Left ventricle myocardium superior (tissue), 1 donor: ENCODE measurements around the gene AOPEP. TPM values are rescaled to one million over a fixed set of nuclear protein-coding genes. Genes with fewer than 3 reads are reported as not detected.

Experiments used
- ATAC-seq: fragments of 200-7000 bp; cut with Tn5 transposase; one replicate; pipeline ENCODE4 v1.9.1; 2020; ENCODE audit warnings: mild to moderate bottlenecking, moderate library complexity
- DNase-seq: peaks from one replicate; pipeline ENCODE4 v3.0.0-alpha.2; 2020
- intact Hi-C: fragments of 100-400 bp; cut with micrococcal nuclease; formaldehyde crosslinking; loops from one replicate; pipeline ENCODE4 v1.11.0; 2022
- total RNA-seq: library from RNA; stranded (reverse); fragmentation: NEBNext Ultra II Directional; extraction: Animal tissue kit (Norgen Biotek cat#: 25700); gene quantifications from one replicate; pipeline ENCODE4 v1.2.1, GENCODE V29; 2021
- donor health status: DM: no; HTN: yes; CAD: no; lungs with severe emphysema.

AOPEP gene
- total RNA-seq, 1 donor from 2014 or later: 161 TPM

DNA sequence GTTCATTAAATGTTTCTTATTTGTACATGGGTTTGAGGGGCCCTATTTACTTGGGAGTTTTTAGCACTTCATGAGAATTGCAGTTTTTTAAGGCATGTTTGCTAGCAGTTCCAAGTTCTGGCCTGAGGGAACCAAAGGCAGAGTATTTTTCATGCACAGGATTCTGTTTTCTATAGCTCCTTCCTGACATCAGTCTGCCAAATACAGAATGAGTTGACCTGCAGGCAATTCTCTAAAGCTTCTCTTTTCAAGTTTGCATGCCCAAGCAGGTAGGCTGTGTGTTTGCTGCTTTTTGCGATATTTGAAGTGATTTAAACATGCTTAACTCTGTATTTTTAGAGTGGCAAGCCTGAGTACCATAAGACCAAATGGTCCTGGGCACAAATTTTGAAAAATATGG is 75.8 kb downstream of the AOPEP start:
- DNase-seq (no peak), ATAC-seq (no peak)
- intact Hi-C loops: loop anchor here (10.0 kb wide), 1 partner anchor 63 kb away; no protein-coding TSS in a partner anchor

DNA sequence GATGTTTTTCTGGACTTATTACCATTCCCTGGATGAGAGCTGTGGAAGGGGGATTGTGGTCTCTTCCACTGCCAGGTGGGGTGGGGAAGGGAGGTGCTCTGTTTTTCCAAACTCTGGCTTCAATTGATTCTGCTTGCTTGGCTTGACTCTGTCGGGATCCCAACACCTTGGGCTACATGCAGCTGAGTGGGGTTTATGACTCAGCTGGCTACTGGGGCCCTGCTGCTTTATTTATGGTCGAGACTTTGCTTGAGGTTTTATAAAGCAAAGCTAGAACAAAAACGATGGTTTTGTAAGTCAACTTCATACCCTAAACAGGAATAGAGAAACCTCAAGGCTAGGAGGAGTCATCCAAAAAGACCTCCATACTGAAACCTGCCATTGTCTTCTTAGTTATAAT is 76.3 kb downstream of the AOPEP start:
- intact Hi-C loops: loop anchor here (10.0 kb wide), 1 partner anchor 62 kb away; no protein-coding TSS in a partner anchor
- no peak for DNase-seq
- no peak for ATAC-seq

DNA sequence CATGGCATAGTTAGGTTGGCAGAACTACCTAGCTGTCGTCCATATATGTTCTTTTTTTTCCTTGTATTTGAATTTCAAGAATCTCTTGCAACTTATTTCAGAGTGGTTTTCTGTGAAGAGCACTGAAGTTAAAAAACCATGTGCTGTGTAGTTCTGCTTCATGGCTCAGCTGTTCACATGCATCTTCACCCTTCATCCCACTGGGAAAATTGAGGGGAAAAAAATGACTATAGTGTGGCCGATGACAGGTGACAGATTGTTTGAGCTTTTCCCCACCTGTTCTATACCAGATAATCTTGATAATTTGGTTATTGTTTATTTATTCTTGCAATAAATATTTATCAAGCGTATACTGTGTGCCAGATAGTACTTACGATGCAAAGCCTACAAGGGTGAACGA is 77.8 kb downstream of the AOPEP start:
- DNase-seq: no peak
- intact Hi-C loops: loop anchor here (10.0 kb wide), 1 partner anchor 60 kb away; no protein-coding TSS in a partner anchor
- no peak for ATAC-seq

DNA sequence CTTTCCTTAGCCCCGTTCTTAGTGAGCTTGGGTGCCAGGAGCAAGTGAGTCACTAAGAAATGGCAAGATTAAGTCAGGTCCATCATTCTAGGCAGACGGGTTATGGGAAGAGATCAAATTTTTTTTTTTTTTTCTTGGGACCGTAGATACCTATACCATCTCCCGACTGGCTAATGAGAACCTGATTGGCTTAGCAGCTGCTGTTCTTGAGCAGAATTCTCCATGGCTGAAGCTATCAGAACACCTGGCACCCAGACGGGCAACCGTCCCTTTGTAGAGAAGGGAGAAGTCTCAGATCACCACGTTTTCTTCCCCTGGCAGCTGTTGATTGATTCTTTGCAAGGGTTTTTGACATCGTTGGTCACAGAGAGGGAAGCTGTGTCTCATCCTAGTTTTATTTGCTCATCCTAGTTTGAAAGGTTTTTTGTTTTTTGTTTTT is 78.6 kb downstream of the AOPEP start:
- no peak for ATAC-seq
- intact Hi-C loops: loop anchor here (10.0 kb wide), 1 partner anchor 60 kb away; no protein-coding TSS in a partner anchor
- no peak for DNase-seq

DNA sequence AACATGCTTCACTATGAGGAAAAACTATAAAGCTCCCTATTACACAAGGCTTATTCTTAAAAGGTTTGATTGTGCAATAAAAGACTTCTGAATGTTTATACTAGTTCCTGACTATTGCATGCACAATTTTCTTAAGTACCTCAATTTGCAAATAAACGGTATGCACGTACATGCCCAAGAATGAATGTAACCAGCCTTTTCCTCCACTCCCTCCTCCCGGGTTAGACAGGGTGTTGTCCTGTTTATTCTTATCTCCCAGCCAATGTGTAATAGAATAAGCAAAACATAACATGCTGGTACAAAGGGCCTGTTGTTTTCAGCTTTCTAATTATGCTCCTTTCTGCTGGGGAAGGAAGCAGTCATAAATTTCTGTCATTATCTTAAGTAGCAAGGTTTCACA is 79.1 kb downstream of the AOPEP start:
- intact Hi-C loops: loop anchor here (10.0 kb wide), 1 partner anchor 59 kb away; no protein-coding TSS in a partner anchor
- no peak for DNase-seq
- ATAC-seq: peak; percentile 38

DNA sequence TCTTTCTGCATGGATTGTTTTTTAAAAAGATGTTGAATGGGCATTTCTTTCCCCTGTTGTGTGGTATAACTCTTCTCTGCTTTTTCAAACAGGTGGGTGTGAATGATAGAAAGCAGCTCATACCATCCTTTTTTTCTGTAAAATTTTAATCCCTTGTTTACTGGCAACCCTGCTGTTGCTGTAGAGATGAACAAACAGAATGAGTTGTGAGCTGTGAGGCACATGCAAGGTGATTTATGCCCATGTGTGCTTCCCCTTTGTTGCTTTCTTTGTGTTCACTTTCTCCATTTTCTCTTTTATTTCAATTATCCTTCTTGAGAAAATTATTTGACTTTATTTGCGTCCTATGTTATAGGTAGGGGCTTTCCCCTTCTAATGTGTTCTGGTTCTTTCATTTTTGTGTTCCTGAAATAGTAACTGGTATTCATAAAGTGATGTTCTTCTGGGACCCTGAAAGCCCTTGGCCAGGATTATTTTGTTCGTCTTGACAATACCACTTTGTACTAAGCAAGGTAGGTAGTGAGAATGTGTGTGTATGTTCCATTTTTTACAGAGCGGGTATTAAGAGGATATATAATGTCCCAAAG is 79.9 kb downstream of the AOPEP start:
- DNase-seq (no peak), ATAC-seq (no peak)
- intact Hi-C loops: loop anchor here (10.0 kb wide), 1 partner anchor 58 kb away; no protein-coding TSS in a partner anchor

DNA sequence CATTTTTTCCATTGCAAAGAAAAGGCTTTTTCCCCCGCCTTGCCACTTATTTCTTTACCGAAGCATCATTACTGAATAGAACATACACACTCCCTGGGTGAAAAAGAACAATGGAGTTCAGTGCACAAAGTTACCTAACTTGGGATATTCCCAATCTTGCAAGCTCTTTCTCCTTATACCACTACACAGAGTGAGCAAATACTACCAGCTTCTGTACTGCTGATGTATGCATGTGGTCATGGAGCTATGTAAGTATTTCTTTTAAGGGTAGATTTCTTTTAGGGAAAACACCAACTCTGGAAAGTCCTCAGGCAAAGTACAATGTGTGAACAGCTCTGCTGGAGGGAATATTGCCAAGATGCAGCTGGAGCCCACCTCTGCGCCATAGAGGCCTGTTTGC is 81.1 kb downstream of the AOPEP start:
- intact Hi-C loops: loop anchor here (10.0 kb wide), 1 partner anchor 57 kb away; no protein-coding TSS in a partner anchor
- ATAC-seq: no peak

DNA sequence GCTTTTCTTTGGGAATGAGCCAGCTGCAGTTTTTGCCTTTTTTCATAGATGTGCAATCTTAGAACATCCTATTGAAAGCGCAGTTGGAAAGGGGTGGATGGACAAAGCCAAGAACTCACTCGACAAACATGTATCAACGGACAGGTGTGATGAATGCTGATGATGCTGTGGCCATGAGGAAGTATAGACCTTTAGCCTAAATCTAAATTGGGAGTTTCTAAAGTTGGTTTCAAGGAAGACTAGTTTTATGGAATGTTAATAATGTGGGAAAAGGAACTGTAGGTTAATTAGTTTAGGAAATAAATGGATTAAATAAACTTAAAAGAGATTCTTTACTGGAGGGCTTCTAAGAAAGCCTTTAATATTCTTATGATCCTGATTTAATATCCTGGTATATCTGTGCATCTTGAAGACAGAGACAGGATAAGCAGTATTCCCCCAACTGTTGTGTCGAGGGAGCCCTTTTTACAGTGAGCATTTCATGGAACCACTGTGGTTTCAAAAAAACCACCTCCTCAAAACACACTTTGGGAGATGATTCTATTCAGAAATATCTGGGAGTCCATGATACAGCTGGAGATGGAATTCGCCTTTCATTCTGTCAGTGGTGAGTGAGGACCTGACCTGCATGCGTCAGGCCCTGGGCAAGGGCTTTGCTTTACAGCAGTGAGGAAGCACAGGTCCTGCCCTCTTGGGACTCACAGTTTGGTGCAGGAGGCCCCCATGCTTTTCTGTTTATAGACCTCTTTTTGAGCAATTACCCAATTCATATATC is 82.6 kb downstream of the AOPEP start:
- ATAC-seq: no peak
- intact Hi-C loops: loop anchor here (10.0 kb wide), 1 partner anchor 56 kb away; no protein-coding TSS in a partner anchor
- no peak for DNase-seq

More for the DNA sequence above, 81.1 kb downstream of the AOPEP start:
- no peak for DNase-seq

DNA sequence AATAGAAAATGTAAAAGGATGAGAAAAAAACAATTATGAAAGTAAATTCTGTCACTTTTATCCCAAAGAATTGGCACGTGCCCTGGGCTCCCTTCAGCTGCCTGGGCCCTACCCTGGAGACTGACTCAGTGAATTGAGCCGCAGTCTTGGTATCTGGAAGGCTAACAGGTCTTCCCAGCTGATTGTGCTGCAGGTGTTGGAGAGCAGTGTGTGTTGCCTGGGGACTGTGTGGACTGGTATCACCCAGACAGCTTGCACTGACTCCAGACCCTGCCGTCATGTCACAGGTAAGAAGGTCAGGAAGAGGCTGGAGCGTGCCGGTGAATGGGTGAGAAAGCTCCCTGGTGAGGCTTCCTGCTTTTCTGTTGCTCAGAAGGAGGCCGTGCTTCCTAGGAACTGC is 83.3 kb downstream of the AOPEP start:
- intact Hi-C loops: loop anchor here (10.0 kb wide), 1 partner anchor 55 kb away; no protein-coding TSS in a partner anchor

DNA sequence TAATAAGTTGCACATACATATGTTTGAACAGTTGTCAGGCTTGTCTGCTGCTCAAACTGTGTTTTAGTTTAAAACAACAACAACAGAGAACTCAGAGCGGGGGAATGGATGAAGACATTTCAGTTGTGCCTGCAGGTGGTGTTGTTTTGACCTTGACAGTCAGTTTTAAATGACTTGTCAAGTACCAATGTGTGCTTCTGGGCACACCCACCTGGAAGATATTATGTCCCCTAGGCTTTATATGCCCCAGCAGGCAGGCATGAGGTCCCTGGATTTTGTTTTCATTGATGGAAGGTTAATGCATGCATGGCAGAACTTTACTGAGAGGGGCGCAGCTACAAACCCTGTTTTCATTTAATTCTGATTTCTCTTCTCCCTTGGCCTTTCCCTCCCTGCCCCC is 84.6 kb downstream of the AOPEP start:
- no peak for DNase-seq
- intact Hi-C loops: no loop called here

More for the DNA sequence above, 83.3 kb downstream of the AOPEP start:
- no peak for ATAC-seq
- no peak for DNase-seq

DNA sequence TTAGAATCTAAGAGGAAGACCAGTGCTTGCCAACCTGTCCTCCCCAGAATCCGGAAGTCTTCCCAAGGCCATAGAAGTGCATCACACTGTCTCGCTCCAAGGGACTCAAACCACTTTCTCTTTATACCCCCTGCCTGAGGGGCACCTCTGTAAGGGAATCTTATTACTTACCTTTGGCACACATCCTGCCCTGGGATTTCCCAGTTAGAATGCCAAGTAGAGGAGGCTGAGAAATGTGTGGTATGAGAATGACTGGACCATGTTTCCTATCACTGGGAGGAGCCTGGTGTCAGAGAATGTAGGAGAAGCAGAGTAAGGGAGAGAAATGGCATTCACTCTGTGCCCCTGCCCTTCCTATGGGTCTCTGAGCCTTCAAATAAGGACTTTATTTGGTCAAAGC is 85.8 kb downstream of the AOPEP start:
- ATAC-seq (peak; percentile 31), DNase-seq (no peak)
- intact Hi-C loops: no loop called here

More for the DNA sequence above, 84.6 kb downstream of the AOPEP start:
- ATAC-seq: no peak

DNA sequence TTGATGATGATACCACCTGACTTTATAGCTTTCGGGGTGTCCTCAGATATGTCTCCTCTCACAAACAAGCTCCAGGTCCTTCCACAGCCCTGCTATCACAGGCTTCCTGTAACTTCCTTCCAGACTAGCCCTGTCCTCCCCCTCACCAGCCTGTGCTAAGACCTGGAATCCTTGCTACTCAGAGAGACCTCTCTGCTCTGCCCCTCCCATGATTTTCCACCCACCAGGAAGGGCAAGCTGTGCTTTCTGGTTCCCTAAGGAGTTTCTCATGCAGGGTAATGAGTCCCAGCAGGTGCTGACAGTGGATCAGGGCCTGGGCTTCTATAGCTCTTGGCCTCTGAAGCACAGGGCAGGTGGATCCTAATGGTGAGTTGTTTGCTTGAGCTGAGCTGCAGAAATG is 86.9 kb downstream of the AOPEP start:
- peak; percentile 25 for ATAC-seq
- intact Hi-C loops: no loop called here
- DNase-seq: no peak

DNA sequence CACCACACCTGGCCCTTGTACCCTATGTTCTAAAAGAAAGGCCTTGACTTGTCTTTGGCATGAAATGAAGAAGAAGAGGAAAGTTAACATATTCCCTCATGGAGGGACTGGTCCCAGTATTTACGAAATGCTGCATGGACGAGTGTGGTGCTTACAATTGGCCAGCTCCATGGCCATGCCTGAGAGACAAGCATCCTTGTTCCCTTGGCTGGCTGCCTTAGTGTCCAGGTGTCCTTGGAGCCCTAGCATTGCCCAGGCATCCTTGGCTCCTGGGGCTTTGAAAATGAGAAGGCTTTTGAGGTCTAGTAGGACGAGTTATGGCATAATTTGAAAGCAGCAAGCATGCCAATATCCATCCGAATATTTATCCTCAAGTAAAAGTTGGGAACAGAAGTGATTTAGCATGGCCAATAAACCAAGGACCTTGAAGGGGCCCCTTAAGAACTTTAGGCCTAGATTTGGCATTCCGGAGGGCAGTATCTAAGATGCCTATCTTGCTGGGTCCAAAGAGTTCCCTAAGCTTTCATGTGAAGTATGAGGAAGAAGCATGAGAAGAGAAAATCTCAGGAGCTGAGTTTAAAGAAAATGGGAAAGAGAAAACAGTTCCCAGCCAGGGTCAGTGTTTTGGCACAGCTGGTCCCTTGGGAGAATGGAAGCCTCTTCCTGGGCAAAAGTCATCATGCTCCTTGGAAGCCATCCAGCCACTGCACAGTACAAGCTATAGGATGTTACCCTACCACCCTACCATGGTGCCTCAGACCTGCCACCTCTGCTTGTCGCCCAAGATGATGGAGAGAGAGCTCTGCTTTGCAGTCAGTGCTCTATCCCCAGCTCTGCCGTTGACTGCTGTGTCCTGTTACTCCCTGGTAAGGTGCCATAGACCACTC is 91.0 kb downstream of the AOPEP start:
- DNase-seq (no peak), ATAC-seq (no peak)
- intact Hi-C loops: no loop called here

DNA sequence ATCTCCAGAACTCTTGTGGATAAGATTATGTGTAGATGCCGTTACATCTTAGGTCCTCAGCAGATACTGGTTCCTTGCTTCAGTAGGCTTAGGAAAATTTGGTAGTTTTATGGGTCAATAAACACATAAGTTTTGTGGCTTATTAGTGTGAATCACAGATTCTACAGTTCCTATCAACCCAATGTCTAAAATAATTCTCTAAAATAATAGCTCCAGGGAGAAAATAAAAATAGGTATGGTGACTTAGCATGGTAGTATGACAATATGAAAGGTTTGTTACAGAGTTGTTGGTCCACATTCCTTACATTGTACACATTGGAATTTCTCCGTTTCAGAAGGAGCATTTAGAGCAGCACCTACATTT is 91.7 kb downstream of the AOPEP start:
- ATAC-seq: no peak

DNA sequence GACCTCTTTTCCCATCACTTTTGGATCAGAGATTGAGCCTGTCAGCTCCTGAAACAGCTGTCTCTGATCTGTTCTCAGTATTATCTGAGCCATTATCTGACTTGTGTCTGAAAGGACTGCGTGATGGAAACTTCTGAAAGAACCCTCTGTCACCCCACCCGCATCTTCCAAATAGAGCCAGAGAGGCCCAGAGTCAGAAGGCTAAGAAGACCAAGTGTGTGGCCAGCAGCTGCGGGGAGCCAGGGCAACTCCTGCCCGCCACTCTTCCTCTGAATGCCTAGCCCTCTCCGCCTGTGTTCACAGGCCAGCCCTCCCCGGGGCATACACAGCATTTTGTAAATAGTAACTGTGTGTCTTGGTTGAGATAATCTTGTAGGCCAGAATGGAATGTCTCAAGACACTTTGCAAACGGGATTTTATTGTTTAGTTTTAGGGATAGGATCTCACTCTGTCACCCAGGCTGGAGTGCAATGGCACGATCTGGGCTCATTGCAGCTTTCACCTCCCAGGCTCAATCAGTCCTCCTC is 92.7 kb downstream of the AOPEP start:
- DNase-seq (peak; percentile 58), ATAC-seq (peak; percentile 80)
- intact Hi-C loops: no loop called here

More for the DNA sequence above, 91.7 kb downstream of the AOPEP start:
- no peak for DNase-seq
- intact Hi-C loops: no loop called here

DNA sequence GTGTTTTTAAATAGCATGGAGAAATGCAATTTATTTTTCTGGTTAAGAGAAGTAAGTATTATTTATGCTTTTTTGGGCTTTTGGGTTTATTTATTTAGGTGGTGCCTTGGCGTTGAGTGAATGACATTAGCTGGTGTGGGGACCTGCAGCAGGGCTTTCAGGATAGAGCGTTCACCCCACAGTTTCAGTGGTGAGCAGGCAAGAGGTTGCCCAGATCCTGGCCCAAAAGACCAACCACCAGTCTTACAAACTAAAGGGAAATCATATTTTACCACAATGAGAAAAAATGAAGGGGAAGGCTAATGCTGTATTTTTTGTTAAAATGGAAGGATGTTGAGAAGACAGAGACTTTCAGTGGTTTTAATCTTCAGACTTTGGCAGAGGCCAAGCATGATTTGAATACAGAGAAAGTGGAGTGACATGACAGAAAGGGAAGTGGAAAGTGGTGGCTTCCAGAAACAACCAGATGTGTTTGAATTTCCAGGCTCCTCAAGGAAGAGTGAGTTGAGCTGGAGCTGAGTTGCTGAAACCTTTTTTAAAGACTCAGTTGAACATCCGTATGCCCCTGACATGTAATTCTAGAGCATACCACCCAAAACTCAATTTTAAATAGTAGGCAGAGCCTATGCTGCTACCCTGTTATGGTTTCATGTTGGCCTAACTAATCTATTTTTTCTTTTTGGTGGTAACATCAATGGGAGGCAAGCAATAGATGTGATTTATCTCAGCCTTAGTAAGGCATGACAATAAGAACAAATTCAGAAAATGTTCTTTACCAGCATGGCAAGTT is 94.8 kb downstream of the AOPEP start:
- ATAC-seq (no peak), DNase-seq (no peak)
- intact Hi-C loops: no loop called here

DNA sequence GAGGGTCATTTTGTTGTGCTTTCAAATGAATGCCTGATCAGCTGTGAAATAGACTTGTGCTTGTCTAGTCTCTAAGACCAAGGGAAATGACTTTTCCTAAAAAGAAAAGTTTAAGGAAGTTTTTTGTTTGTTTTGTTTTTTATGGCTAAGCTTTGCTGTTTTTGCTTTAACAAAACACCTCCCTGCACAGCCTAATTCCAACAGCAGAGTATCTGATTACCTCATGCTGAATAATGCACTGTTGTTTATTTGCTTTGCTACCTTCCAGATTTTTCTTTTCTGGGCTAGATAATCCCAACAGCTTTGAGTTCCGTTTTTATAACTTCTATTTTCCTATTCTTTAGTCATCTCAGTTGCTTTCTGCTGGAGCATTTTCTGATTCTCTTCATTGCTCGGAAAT is 95.8 kb downstream of the AOPEP start:
- no peak for ATAC-seq
- intact Hi-C loops: no loop called here
- DNase-seq: no peak

DNA sequence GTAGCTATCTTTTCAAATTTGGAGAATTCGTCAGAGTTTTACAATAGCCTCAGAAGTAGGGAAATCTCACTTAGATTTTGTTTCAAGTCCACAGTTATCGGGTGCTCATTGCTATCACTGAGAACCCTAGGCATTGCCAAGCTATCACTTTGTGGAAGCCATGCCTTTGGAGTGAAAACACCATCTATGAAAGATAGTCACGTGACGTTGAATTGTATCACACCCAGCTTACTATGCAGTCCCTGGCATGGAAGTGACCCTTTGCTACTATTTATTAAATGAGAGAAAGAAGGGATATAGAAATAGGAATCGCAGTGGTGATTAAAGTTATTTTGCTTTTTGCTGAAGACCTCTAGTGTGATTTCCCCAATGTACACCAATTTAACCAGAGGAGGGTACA is 97.2 kb downstream of the AOPEP start:
- intact Hi-C loops: no loop called here
- DNase-seq (no peak), ATAC-seq (no peak)
